HK-2 (cell line): ENCODE results near the gene SPAG4.

Experiments
- DNase-seq: peaks from one replicate; pipeline ENCODE4 v3.0.0-alpha.2; 2018; ENCODE audit not compliant: unreplicated experiment

The SPAG4 gene

GRCh38 chr20:35599776-35600120 lies 15.9 kb upstream of the SPAG4 start:
- DNase-seq = no peak

- DNase-seq = no peak
These were observed 15.2 kb upstream of the SPAG4 start for GRCh38 chr20:35600176-35600992.

- no peak for DNase-seq
These were observed 14.3 kb upstream of the SPAG4 start for GRCh38 chr20:35600993-35601973.

GRCh38 chr20:35601990-35602389 lies 13.6 kb upstream of the SPAG4 start:
- no peak for DNase-seq

- no peak for DNase-seq
These were observed 12.7 kb upstream of the SPAG4 start for GRCh38 chr20:35602851-35603495.

GRCh38 chr20:35603695-35604448 lies 11.8 kb upstream of the SPAG4 start:
- no peak for DNase-seq

- DNase-seq = peak; percentile 54
These were observed 11.2 kb upstream of the SPAG4 start for GRCh38 chr20:35604449-35604747.

GRCh38 chr20:35606127-35606526 lies 9.5 kb upstream of the SPAG4 start:
- no peak for DNase-seq

- DNase-seq = peak; percentile 46
These were observed 8.5 kb upstream of the SPAG4 start for GRCh38 chr20:35607003-35607735.

GRCh38 chr20:35610833-35611427 lies 4.7 kb upstream of the SPAG4 start:
- DNase-seq = no peak

GRCh38 chr20:35611482-35611881 lies 4.1 kb upstream of the SPAG4 start:
- DNase-seq = no peak

GRCh38 chr20:35616465-35617396 lies 1.1 kb downstream of the SPAG4 start:
- DNase-seq = peak; percentile 97

- peak; percentile 99 for DNase-seq
These were observed 2.0 kb downstream of the SPAG4 start for GRCh38 chr20:35617397-35618262.

GRCh38 chr20:35618263-35619131 lies 2.9 kb downstream of the SPAG4 start:
- peak; percentile 56 for DNase-seq

- DNase-seq = peak; percentile 99
These were observed 3.8 kb downstream of the SPAG4 start for GRCh38 chr20:35619196-35620095.

GRCh38 chr20:35620818-35621559 lies 5.4 kb downstream of the SPAG4 start:
- no peak for DNase-seq
